Panc1 (cell line): Measurements from ENCODE around the gene LACTBL1. TPM values are rescaled to one million over a fixed set of nuclear protein-coding genes. Genes with fewer than 3 reads are reported as not detected.

Experiments
- ATAC-seq: fragments of 200-7000 bp; cut with Tn5 transposase; 2 replicates; pipeline ENCODE4 v1.9.1; 2020; ENCODE audit warnings: mild to moderate bottlenecking, moderate library complexity
- BruUV-seq: library from RNA; stranded (reverse); fragments of 400-500 nt; replicated peaks from 2 replicates; lab custom pipeline; 2021; lab: Mats Ljungman, UMichigan
- CTCF ChIA-PET: fragments of 300-600 bp; sonication (Branson Sonifier 250); formaldehyde crosslinking; loops from one replicate; lab custom pipeline; 2022; ENCODE audit warnings: antibody characterized with exemption; lab: Charles Lee
- POLR2A ChIA-PET: fragments of 300-600 bp; sonication (Branson Sonifier 250); formaldehyde crosslinking; loops from one replicate; lab custom pipeline; 2022; ENCODE audit warnings: antibody characterized with exemption; lab: Charles Lee
- DNase-seq: peaks from one replicate; pipeline ENCODE4 v3.0.0-alpha.2; 2010; ENCODE audit warnings: low read depth, low spot score
- H3K27ac ChIP-seq: 2 replicates; pipeline ENCODE4 v1.5.1; 2011; ENCODE audit warnings: mild to moderate bottlenecking, low read length, inconsistent platforms
- H3K27me3 ChIP-seq: fragments of 200-500 bp; sonication (Bioruptor generic); 2 replicates; pipeline ENCODE4 v1.6.0; 2014; ENCODE audit warnings: low read length, inconsistent platforms; ENCODE audit not compliant: control insufficient read depth, insufficient read depth
- H3K36me3 ChIP-seq: fragments of 200-500 bp; sonication (Bioruptor generic); 2 replicates; pipeline ENCODE4 v1.5.1; 2014; ENCODE audit warnings: inconsistent platforms, mild to moderate bottlenecking, low read length, moderate library complexity; ENCODE audit not compliant: control insufficient read depth, insufficient read depth
- H3K4me1 ChIP-seq: 2 replicates; pipeline ENCODE4 v1.5.1; 2011; ENCODE audit warnings: inconsistent platforms, mild to moderate bottlenecking, low read length, moderate library complexity; ENCODE audit not compliant: control insufficient read depth, insufficient read depth
- H3K4me3 ChIP-seq, 2 experiments: 2 replicates each; pipeline ENCODE4 v1.5.1; 2011 to 2012; ENCODE audit warnings: low read depth in 2 of 2, low read length in 2 of 2, mild to moderate bottlenecking in 2 of 2, inconsistent platforms in 1 of 2, moderate library complexity in 1 of 2
- H3K9me3 ChIP-seq: fragments of 200-500 bp; sonication (Bioruptor generic); 2 replicates; pipeline ENCODE4 v1.5.1; 2014; ENCODE audit warnings: low read depth, mild to moderate bottlenecking, inconsistent platforms, low read length, moderate library complexity; ENCODE audit not compliant: control insufficient read depth, insufficient read depth
- POLR2AphosphoS5 ChIP-seq: IDR thresholded peaks from 2 replicates; pipeline ENCODE4 v1.6.1; 2012; ENCODE audit warnings: mild to moderate bottlenecking, low read depth, low read length, moderate library complexity
- SIN3A ChIP-seq: IDR thresholded peaks from 2 replicates; pipeline ENCODE4 v1.6.1; 2012; ENCODE audit warnings: low read depth, mild to moderate bottlenecking, low read length, moderate library complexity, borderline replicate concordance; ENCODE audit not compliant: insufficient read depth
- TCF7L2 ChIP-seq: IDR thresholded peaks from 2 replicates; pipeline ENCODE4 v1.6.1; 2011; ENCODE audit warnings: mild to moderate bottlenecking, low read depth, low read length, inconsistent platforms
- in situ Hi-C: cut with HindIII; loops from 2 replicates; pipeline ENCODE4 v1.10.0; 2016; ENCODE audit warnings: low sequenced_read_pairs, low pct_unique_long_range_greater_than_20kb
- intact Hi-C: fragments of 100-400 bp; cut with micrococcal nuclease; formaldehyde crosslinking; loops from one replicate; pipeline ENCODE4 v1.10.0; 2022; ENCODE audit not compliant: unreplicated experiment
- total RNA-seq: library from RNA; stranded (reverse); gene quantifications from one replicate; pipeline ENCODE4 v1.2.1, GENCODE V29; 2021; ENCODE audit not compliant: unreplicated experiment
- TF ChIP-seq, protein P1 (sequence below), 2 experiments: IDR thresholded peaks; 2 replicates each; pipeline ENCODE4 v1.6.1; 2011 to 2012; ENCODE audit warnings: low read depth in 2 of 2, control low read depth in 1 of 2, low read length in 1 of 2, mild to moderate bottlenecking in 1 of 2, moderate library complexity in 1 of 2; ENCODE audit not compliant: insufficient read depth in 1 of 2
- TF ChIP-seq, protein P2 (sequence below): fragments of 450-650 bp; IDR thresholded peaks from 2 replicates; pipeline ENCODE4 v1.5.1; 2017; ENCODE audit warnings: mild to moderate bottlenecking

LACTBL1 gene
- total RNA-seq, 1 experiment from 2014 or later, result not detected

DNA sequence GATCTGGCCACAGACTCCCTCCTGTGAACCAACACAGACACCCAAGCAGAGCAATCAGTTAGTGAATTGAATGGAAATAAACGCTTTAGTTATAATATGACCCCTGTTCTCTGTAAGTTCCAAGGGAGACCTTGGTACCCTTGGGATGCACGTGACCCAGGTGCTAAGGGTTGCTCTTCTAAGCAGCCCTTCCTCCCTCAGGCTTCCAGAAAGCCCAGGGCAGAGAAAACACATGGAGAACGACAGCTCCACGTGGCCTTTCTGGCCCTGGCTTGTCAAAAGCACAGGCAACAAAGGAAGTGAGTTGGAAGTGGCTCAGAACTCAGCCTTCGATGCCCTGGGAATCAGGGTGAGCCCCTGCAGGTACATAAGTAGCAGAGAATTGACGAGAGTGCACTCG is 57.4 kb downstream of the LACTBL1 start:
- Histone ChIP-seq H3K9me3 (no peaks in the 10 kb centered on the region), H3K36me3 (no peaks in the 10 kb centered on the region), H3K4me1 (no peaks in the 10 kb centered on the region), H3K27ac (no peak overlapping the region), H3K27me3 (no peaks in the 10 kb centered on the region), H3K4me3 (no peak overlapping the region)
- BruUV-seq, result no TSS peak
- in situ Hi-C loops, result no loop called here
- ATAC-seq, result no peak
- TF ChIP-seq TCF7L2 (no peak), POLR2AphosphoS5 (no peak), SIN3A (no peak)
- TF ChIP-seq, protein P1, sequence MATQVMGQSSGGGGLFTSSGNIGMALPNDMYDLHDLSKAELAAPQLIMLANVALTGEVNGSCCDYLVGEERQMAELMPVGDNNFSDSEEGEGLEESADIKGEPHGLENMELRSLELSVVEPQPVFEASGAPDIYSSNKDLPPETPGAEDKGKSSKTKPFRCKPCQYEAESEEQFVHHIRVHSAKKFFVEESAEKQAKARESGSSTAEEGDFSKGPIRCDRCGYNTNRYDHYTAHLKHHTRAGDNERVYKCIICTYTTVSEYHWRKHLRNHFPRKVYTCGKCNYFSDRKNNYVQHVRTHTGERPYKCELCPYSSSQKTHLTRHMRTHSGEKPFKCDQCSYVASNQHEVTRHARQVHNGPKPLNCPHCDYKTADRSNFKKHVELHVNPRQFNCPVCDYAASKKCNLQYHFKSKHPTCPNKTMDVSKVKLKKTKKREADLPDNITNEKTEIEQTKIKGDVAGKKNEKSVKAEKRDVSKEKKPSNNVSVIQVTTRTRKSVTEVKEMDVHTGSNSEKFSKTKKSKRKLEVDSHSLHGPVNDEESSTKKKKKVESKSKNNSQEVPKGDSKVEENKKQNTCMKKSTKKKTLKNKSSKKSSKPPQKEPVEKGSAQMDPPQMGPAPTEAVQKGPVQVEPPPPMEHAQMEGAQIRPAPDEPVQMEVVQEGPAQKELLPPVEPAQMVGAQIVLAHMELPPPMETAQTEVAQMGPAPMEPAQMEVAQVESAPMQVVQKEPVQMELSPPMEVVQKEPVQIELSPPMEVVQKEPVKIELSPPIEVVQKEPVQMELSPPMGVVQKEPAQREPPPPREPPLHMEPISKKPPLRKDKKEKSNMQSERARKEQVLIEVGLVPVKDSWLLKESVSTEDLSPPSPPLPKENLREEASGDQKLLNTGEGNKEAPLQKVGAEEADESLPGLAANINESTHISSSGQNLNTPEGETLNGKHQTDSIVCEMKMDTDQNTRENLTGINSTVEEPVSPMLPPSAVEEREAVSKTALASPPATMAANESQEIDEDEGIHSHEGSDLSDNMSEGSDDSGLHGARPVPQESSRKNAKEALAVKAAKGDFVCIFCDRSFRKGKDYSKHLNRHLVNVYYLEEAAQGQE (IDR thresholded peaks at IDR 0.05; ENCODE audit: insufficient read depth in 1 of 2, low read depth in 2 of 2, low read length in 1 of 2), result no peak
- TF ChIP-seq, protein P2, sequence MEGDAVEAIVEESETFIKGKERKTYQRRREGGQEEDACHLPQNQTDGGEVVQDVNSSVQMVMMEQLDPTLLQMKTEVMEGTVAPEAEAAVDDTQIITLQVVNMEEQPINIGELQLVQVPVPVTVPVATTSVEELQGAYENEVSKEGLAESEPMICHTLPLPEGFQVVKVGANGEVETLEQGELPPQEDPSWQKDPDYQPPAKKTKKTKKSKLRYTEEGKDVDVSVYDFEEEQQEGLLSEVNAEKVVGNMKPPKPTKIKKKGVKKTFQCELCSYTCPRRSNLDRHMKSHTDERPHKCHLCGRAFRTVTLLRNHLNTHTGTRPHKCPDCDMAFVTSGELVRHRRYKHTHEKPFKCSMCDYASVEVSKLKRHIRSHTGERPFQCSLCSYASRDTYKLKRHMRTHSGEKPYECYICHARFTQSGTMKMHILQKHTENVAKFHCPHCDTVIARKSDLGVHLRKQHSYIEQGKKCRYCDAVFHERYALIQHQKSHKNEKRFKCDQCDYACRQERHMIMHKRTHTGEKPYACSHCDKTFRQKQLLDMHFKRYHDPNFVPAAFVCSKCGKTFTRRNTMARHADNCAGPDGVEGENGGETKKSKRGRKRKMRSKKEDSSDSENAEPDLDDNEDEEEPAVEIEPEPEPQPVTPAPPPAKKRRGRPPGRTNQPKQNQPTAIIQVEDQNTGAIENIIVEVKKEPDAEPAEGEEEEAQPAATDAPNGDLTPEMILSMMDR, result no peak
- intact Hi-C loops, result no loop called here
- no peak for DNase-seq
- CTCF ChIA-PET, result no interaction called here
- POLR2A ChIA-PET, result no interaction called here

DNA sequence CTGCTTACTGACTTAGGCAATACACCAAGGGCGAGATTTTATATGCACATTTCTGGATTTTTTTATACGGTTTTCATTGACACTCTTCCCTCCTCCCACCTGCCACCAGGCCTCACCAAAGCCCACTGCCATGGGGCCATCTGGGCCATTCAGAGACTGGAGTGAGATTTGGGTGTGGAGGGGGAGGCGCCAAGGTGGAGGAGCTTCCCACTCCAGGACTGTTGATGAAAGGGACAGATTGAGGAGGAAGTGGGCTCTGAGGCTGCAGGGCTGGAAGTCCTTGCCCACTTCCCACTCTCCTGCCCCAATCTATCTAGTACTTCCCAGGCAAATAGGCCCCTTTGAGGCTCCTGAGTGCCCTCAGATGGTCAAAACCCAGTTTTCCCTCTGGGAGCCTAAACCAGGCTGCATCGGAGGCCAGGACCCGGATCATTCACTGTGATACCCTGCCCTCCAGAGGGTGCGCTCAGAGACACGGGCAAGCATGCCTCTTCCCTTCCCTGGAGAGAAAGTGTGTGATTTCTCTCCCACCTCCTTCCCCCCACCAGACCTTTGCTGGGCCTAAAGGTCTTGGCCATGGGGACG is 57.9 kb downstream of the LACTBL1 start:
- H3K9me3 ChIP-seq, result no peaks in the 10 kb centered on the region
- in situ Hi-C loops (no loop called here), intact Hi-C loops (no loop called here)
- POLR2A ChIA-PET, result no interaction called here
- BruUV-seq, result no TSS peak
- CTCF ChIA-PET, result no interaction called here
- TF ChIP-seq, protein P1 (IDR thresholded peaks at IDR 0.05; ENCODE audit: insufficient read depth in 1 of 2, low read depth in 2 of 2, low read length in 1 of 2), result no peak
- TF ChIP-seq, protein P2, result no peak
- TF ChIP-seq TCF7L2, result no peak
- TF ChIP-seq SIN3A, result no peak
- no peak for TF ChIP-seq POLR2AphosphoS5
- no peak overlapping the region for H3K27ac ChIP-seq
- DNase-seq (no peak), ATAC-seq (no peak)
- H3K36me3 ChIP-seq, result no peaks in the 10 kb centered on the region
- H3K4me3 ChIP-seq, result no peak overlapping the region
- no peaks in the 10 kb centered on the region for H3K27me3 ChIP-seq
- no peaks in the 10 kb centered on the region for H3K4me1 ChIP-seq
